OCI-LY1 (cell line): Measurements from ENCODE around the gene LMO1.

ENCODE experiments used
- EZH2 ChIP-seq: fragments of 200-600 bp; sonication (generic), shearing (Covaris generic); IDR thresholded peaks from 2 replicates; pipeline ENCODE4 v1.8.0; 2017; ENCODE audit warnings: borderline replicate concordance, mixed run types, mild to moderate bottlenecking, antibody characterized with exemption, low read length, moderate library complexity, mixed read lengths
- TF ChIP-seq, protein P1 (sequence below): fragments of 200-600 bp; sonication (generic), shearing (Covaris generic); IDR thresholded peaks from 2 replicates; pipeline ENCODE4 v1.5.1; 2017; ENCODE audit warnings: mild to moderate bottlenecking, antibody characterized with exemption, low read length, moderate library complexity, mixed read lengths

DNA sequence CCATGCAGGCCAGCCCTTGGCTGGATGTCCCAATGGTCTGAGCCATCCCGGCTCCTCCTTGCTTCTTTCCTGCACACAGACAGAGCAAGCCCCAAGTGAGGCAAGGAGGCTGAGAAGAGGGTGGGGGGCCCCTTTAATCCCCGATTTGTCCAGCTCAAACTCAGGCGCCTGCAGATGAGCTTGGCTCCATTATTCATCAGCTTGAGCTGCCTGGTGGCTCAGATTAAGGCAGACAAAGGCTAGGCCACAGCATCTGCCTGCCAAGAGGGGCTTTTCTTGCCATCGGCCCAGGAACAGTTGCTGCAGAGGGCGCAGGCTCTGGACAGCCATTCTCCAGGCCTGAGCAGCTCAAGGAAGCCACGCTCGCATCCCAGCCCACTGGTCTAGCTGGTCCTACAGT lies 35.4 kb downstream of the LMO1 start:
- TF ChIP-seq, protein P1, sequence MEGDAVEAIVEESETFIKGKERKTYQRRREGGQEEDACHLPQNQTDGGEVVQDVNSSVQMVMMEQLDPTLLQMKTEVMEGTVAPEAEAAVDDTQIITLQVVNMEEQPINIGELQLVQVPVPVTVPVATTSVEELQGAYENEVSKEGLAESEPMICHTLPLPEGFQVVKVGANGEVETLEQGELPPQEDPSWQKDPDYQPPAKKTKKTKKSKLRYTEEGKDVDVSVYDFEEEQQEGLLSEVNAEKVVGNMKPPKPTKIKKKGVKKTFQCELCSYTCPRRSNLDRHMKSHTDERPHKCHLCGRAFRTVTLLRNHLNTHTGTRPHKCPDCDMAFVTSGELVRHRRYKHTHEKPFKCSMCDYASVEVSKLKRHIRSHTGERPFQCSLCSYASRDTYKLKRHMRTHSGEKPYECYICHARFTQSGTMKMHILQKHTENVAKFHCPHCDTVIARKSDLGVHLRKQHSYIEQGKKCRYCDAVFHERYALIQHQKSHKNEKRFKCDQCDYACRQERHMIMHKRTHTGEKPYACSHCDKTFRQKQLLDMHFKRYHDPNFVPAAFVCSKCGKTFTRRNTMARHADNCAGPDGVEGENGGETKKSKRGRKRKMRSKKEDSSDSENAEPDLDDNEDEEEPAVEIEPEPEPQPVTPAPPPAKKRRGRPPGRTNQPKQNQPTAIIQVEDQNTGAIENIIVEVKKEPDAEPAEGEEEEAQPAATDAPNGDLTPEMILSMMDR = no peak
- no peak for TF ChIP-seq EZH2
